A673 (cell line): ENCODE measurements around the gene SFXN5. TPM values are rescaled to one million over a fixed set of nuclear protein-coding genes. Genes with fewer than 3 reads are reported as not detected.

ENCODE experiments used
- BruUV-seq: library from RNA; stranded (reverse); fragments of 400-500 nt; replicated peaks from 2 replicates; lab custom pipeline; 2021; lab: Mats Ljungman, UMichigan
- CTCF ChIA-PET: fragments of 300-600 bp; sonication (Branson Sonifier 250); formaldehyde crosslinking; loops from one replicate; lab custom pipeline; 2022; ENCODE audit warnings: antibody characterized with exemption; lab: Charles Lee
- POLR2A ChIA-PET: fragments of 300-600 bp; sonication (Branson Sonifier 250); formaldehyde crosslinking; loops from one replicate; lab custom pipeline; 2022; ENCODE audit warnings: antibody characterized with exemption; ENCODE audit not compliant: low non-redundant PET; lab: Charles Lee
- DNase-seq: peaks from one replicate; pipeline ENCODE4 v3.0.0-alpha.2; 2015; ENCODE audit warnings: low spot score
- H3K27ac ChIP-seq: fragments of 200-600 bp; sonication (generic); 2 replicates; pipeline ENCODE4 v1.5.1; 2016; ENCODE audit warnings: mixed run types, low read depth, mild to moderate bottlenecking, mixed read lengths, antibody characterized with exemption, low read length; ENCODE audit not compliant: poor library complexity, severe bottlenecking
- H3K27me3 ChIP-seq: fragments of 200-600 bp; sonication (generic); replicated peaks from 2 replicates; pipeline ENCODE4 v1.6.1; 2017; ENCODE audit warnings: mixed run types, low read depth, mild to moderate bottlenecking, mixed read lengths, antibody characterized with exemption, low read length; ENCODE audit not compliant: insufficient read depth, poor library complexity
- H3K36me3 ChIP-seq: fragments of 200-600 bp; sonication (generic); 2 replicates; pipeline ENCODE4 v1.6.1; 2016; ENCODE audit warnings: mixed run types, mild to moderate bottlenecking, mixed read lengths, antibody characterized with exemption, low read length; ENCODE audit not compliant: insufficient read depth, poor library complexity, severe bottlenecking
- H3K4me1 ChIP-seq: fragments of 200-600 bp; sonication (generic); 2 replicates; pipeline ENCODE4 v1.6.1; 2017; ENCODE audit warnings: mixed run types, mild to moderate bottlenecking, mixed read lengths, antibody characterized with exemption, low read length; ENCODE audit not compliant: insufficient read depth, poor library complexity, severe bottlenecking
- H3K4me3 ChIP-seq: fragments of 200-600 bp; sonication (generic); 2 replicates; pipeline ENCODE4 v1.5.1; 2016; ENCODE audit warnings: low read depth, mixed run types, mild to moderate bottlenecking, mixed read lengths, low read length; ENCODE audit not compliant: poor library complexity, severe bottlenecking
- H3K9me3 ChIP-seq: fragments of 200-600 bp; sonication (generic); 2 replicates; pipeline ENCODE4 v1.6.1; 2016; ENCODE audit warnings: mixed run types, low read depth, mild to moderate bottlenecking, mixed read lengths, antibody characterized with exemption, low read length; ENCODE audit not compliant: poor library complexity, severe bottlenecking
- CTCF ChIP-seq: fragments of 300-800, 200-600 bp; sonication (generic); conservative IDR thresholded peaks from 2 replicates; pipeline ENCODE4 v1.5.1; 2017; ENCODE audit warnings: low read depth, mild to moderate bottlenecking, antibody characterized with exemption, low read length, moderate library complexity, mixed read lengths
- EZH2 ChIP-seq: fragments of 200-600 bp; sonication (generic); IDR thresholded peaks from 2 replicates; pipeline ENCODE4 v1.6.1; 2017; ENCODE audit warnings: borderline replicate concordance, low read depth, mild to moderate bottlenecking, mixed read lengths, antibody characterized with exemption, low read length; ENCODE audit not compliant: poor library complexity, severe bottlenecking
- intact Hi-C: fragments of 100-400 bp; cut with micrococcal nuclease; formaldehyde crosslinking; loops from one replicate; pipeline ENCODE4 v1.10.0; 2022; ENCODE audit not compliant: unreplicated experiment
- total RNA-seq: library from RNA; stranded (reverse); gene quantifications from 2 replicates; pipeline ENCODE4 v1.2.3, GENCODE V29; 2021

SFXN5 gene
- total RNA-seq, 1 experiment from 2014 or later, result 23.1 TPM

GRCh38 chr2:72921853-72922252 is 149.7 kb downstream of the SFXN5 start:
- no peak overlapping the region for H3K27ac ChIP-seq
- BruUV-seq, result no TSS peak
- H3K9me3 ChIP-seq, result no peaks in the 10 kb centered on the region
- DNase-seq, result no peak
- ChIA-PET POLR2A (no interaction called here), CTCF (no interaction called here)
- no peaks in the 10 kb centered on the region for H3K36me3 ChIP-seq
- H3K4me3 ChIP-seq, result no peak overlapping the region
- intact Hi-C loops, result no loop called here
- H3K4me1 ChIP-seq, result peaks cover 15% of the 10 kb centered on the region
- H3K27me3 ChIP-seq, result peaks cover 100% of the 10 kb centered on the region
- no peak for TF ChIP-seq EZH2
- no peak for TF ChIP-seq CTCF

DNA sequence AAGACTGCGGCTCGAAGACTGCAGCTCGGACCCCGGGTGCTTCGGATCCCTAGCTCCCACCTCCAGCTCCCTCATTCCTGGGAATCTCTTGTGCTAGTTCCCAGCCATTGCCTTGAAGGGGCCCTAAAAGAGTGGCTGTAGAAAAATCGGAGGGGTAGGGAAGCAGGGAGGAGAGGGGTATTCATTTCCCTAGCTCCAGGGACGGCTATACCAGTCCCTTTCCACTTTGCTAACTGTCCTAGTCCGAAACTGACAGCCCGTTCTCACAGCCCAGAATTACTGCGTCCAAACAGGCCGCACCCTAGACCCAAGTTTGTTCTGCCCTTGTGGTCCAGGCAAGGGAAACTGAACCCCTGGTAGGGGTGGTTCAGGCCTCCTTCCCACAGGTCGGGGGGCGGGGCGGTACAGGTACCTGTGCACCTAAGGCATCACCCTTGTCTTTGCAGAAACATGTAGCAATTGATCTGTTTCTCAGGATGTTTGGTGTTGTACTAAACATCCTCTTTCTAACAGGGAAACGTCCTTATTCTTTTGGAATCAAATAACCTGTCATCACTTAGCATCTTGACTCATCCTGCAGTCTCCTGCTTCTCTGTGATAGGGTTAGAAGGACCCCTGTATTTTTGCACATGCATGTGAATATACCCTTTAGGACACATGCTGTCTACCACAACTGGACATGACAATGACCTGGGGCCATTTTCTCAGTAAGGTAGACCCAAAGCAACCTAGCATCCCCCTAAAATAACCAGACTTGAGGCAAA is 150.2 kb downstream of the SFXN5 start:
- Histone ChIP-seq H3K36me3 (no peaks in the 10 kb centered on the region), H3K4me3 (peak overlapping the region; percentile 34), H3K27ac (no peak overlapping the region), H3K4me1 (peaks cover 21% of the 10 kb centered on the region), H3K9me3 (no peaks in the 10 kb centered on the region), H3K27me3 (peaks cover 100% of the 10 kb centered on the region)
- no TSS peak for BruUV-seq
- POLR2A ChIA-PET, result no interaction called here
- TF ChIP-seq EZH2 (no peak), CTCF (no peak)
- DNase-seq, result no peak
- CTCF ChIA-PET, result no interaction called here
- intact Hi-C loops, result no loop called here

- POLR2A ChIA-PET, result no interaction called here
- Histone ChIP-seq H3K36me3 (no peaks in the 10 kb centered on the region), H3K4me1 (peaks cover 25% of the 10 kb centered on the region), H3K9me3 (no peaks in the 10 kb centered on the region), H3K27me3 (peaks cover 99% of the 10 kb centered on the region), H3K27ac (no peak overlapping the region), H3K4me3 (peak overlapping the region; percentile 34)
- no TSS peak for BruUV-seq
- no peak for TF ChIP-seq CTCF
- TF ChIP-seq EZH2, result peak; percentile 97
- CTCF ChIA-PET, result interaction anchor here (0.6 kb wide), 1 partner anchor 54 kb away, joined by 3 read pairs; no protein-coding TSS in a partner anchor
- intact Hi-C loops, result no loop called here
- peak; percentile 63 for DNase-seq
Measured at GRCh38 chr2:72920318-72921087, 151.0 kb downstream of the SFXN5 start.
